Measurements from ENCODE around the gene IGFBP7.

Gene IGFBP7

GRCh38 chr4:57080781-57081650 is 29.2 kb downstream of the IGFBP7 start:
- Histone ChIP-seq H3K79me2 (ENCODE audit: insufficient read depth, low read length) (no peaks in the 10 kb centered on the region), H3F3A (ENCODE audit: low read depth) (no peaks in the 10 kb centered on the region; the same call in 1 of the 2 replicates), H3K36me3 (ENCODE audit: insufficient read depth, low read length) (no peaks in the 10 kb centered on the region), H3K27me3 (ENCODE audit: insufficient read depth, low read length, poor library complexity, severe bottlenecking) (no peaks in the 10 kb centered on the region), H2AFZ (ENCODE audit: low read length) (no peak overlapping the region), H3K9me2 (replicated peaks; ENCODE audit: low read depth, low read length) (no peaks in the 10 kb centered on the region), H3K4me1 (ENCODE audit: insufficient read depth, low read length, poor library complexity, severe bottlenecking) (peaks cover 10% of the 10 kb centered on the region), H3K4me2 (ENCODE audit: low read depth, low read length, poor library complexity, severe bottlenecking) (no peak overlapping the region), H3K4me3 (ENCODE audit: low read length, poor library complexity, severe bottlenecking) (no peak overlapping the region), H3K9me3 (ENCODE audit: insufficient read depth, low read depth, low read length) (no peaks in the 10 kb centered on the region), H4K20me1 (ENCODE audit: insufficient read depth, low read length, poor library complexity, severe bottlenecking) (no peaks in the 10 kb centered on the region), H3K9ac (ENCODE audit: low read depth, low read length, poor library complexity, severe bottlenecking) (no peak overlapping the region)
- no peak for TF ChIP-seq EZH2phosphoT487 (IDR thresholded peaks at IDR 0.05; ENCODE audit: borderline replicate concordance)

GRCh38 chr4:57078685-57079521 is 31.3 kb downstream of the IGFBP7 start:
- Histone ChIP-seq H3F3A (ENCODE audit: low read depth) (no peaks in the 10 kb centered on the region), H3K9ac (ENCODE audit: low read depth, low read length, poor library complexity, severe bottlenecking) (no peak overlapping the region), H3K4me1 (ENCODE audit: insufficient read depth, low read length, poor library complexity, severe bottlenecking) (peaks cover 10% of the 10 kb centered on the region), H4K20me1 (ENCODE audit: insufficient read depth, low read length, poor library complexity, severe bottlenecking) (no peaks in the 10 kb centered on the region), H3K79me2 (ENCODE audit: insufficient read depth, low read length) (no peaks in the 10 kb centered on the region), H3K36me3 (ENCODE audit: insufficient read depth, low read length) (no peaks in the 10 kb centered on the region), H2AFZ (ENCODE audit: low read length) (no peak overlapping the region), H3K4me2 (ENCODE audit: low read depth, low read length, poor library complexity, severe bottlenecking) (no peak overlapping the region), H3K27me3 (ENCODE audit: insufficient read depth, low read length, poor library complexity, severe bottlenecking) (no peaks in the 10 kb centered on the region), H3K4me3 (ENCODE audit: low read length, poor library complexity, severe bottlenecking) (no peak overlapping the region), H3K9me3 (ENCODE audit: insufficient read depth, low read depth, low read length) (no peaks in the 10 kb centered on the region), H3K9me2 (replicated peaks; ENCODE audit: low read depth, low read length) (no peaks in the 10 kb centered on the region)
- TF ChIP-seq EZH2phosphoT487 (IDR thresholded peaks at IDR 0.05; ENCODE audit: borderline replicate concordance) (no peak), CTCF (conservative IDR thresholded peaks at IDR 0.05; ENCODE audit: low read length) (no peak)

GRCh38 chr4:57077550-57078343 is 32.4 kb downstream of the IGFBP7 start:
- no peak for TF ChIP-seq CTCF (conservative IDR thresholded peaks at IDR 0.05; ENCODE audit: low read length)
- TF ChIP-seq EZH2phosphoT487 (IDR thresholded peaks at IDR 0.05; ENCODE audit: borderline replicate concordance): no peak

More at GRCh38 chr4:57077550-57078343, 32.4 kb downstream of the IGFBP7 start:
- Histone ChIP-seq H3F3A (ENCODE audit: low read depth) (no peaks in the 10 kb centered on the region), H3K9me2 (replicated peaks; ENCODE audit: low read depth, low read length) (no peaks in the 10 kb centered on the region), H3K79me2 (ENCODE audit: insufficient read depth, low read length) (no peaks in the 10 kb centered on the region), H3K9ac (ENCODE audit: low read depth, low read length, poor library complexity, severe bottlenecking) (no peak overlapping the region), H4K20me1 (ENCODE audit: insufficient read depth, low read length, poor library complexity, severe bottlenecking) (no peaks in the 10 kb centered on the region), H2AFZ (ENCODE audit: low read length) (no peak overlapping the region), H3K4me1 (ENCODE audit: insufficient read depth, low read length, poor library complexity, severe bottlenecking) (peaks cover 10% of the 10 kb centered on the region), H3K4me2 (ENCODE audit: low read depth, low read length, poor library complexity, severe bottlenecking) (no peak overlapping the region), H3K4me3 (ENCODE audit: low read length, poor library complexity, severe bottlenecking) (no peak overlapping the region), H3K36me3 (ENCODE audit: insufficient read depth, low read length) (no peaks in the 10 kb centered on the region), H3K9me3 (ENCODE audit: insufficient read depth, low read depth, low read length) (no peaks in the 10 kb centered on the region), H3K27me3 (ENCODE audit: insufficient read depth, low read length, poor library complexity, severe bottlenecking) (no peaks in the 10 kb centered on the region)
